Esophagus muscularis mucosa (tissue), 4 donors: ENCODE data around the gene OTUD6A. TPM values are rescaled to one million over a fixed set of nuclear protein-coding genes. Genes with fewer than 3 reads are reported as not detected.
A peak's percentile ranks its signal among the peaks of the same experiment; 100 is the strongest.

Source experiments
- DNase-seq: peaks from one replicate; pipeline ENCODE4 v3.0.0-alpha.2; 2017; ENCODE audit errors: extremely low spot score
- H3K27ac ChIP-seq, 4 donors: fragments of 200-600 bp; sonication (generic); replicated peaks in 1 of 4; 1 replicate in 3 of 4; 2 replicates in 1 of 4; pipeline ENCODE4 v1.5.1; 2016 to 2019; ENCODE audit warnings: mild to moderate bottlenecking in 1 of 4
- H3K27me3 ChIP-seq, 4 donors: fragments of 200-600 bp; sonication (generic); one replicate each; pipeline versions ENCODE4 v1.5.1 to v1.6.0; 2016 to 2019
- H3K36me3 ChIP-seq, 4 donors: fragments of 200-600 bp; sonication (generic); one replicate each; pipeline ENCODE4 v1.5.1; 2016 to 2019
- H3K4me1 ChIP-seq, 4 donors: fragments of 200-600 bp; sonication (generic); one replicate each; pipeline ENCODE4 v1.5.1; 2016 to 2019
- H3K4me3 ChIP-seq, 4 donors: fragments of 200-600 bp; sonication (generic); 1 replicate in 2 of 4; 2 replicates in 2 of 4; pipeline ENCODE4 v1.5.1; 2016 to 2019; ENCODE audit warnings: mild to moderate bottlenecking in 4 of 4, moderate library complexity in 1 of 4
- H3K9me3 ChIP-seq, 4 donors: fragments of 200-600 bp; sonication (generic); 1 replicate in 3 of 4; 2 replicates in 1 of 4; pipeline ENCODE4 v1.5.1; 2016 to 2019
- EP300 ChIP-seq: sonication (generic); formaldehyde crosslinking; IDR thresholded peaks from one replicate; pipeline ENCODE4 v1.6.1; 2017; ENCODE audit warnings: antibody characterized with exemption
- POLR2A ChIP-seq: fragments of 450-650 bp; IDR thresholded peaks from one replicate; pipeline ENCODE4 v1.6.1; 2017; ENCODE audit warnings: antibody characterized with exemption, moderate library complexity, mild to moderate bottlenecking, low read depth
- POLR2AphosphoS5 ChIP-seq, 2 donors: sonication (generic); formaldehyde crosslinking; IDR thresholded peaks; one replicate each; pipeline ENCODE4 v1.6.1; 2017; ENCODE audit warnings: antibody characterized with exemption in 2 of 2
- WGBS: methylation state at CpG from one replicate; pipeline ENCODE4 v1.1.5; 2018; 5-methylcytosine and 5-hydroxymethylcytosine counted together
- intact Hi-C: fragments of 100-400 bp; cut with DNase I; formaldehyde crosslinking; loops from one replicate; pipeline ENCODE4 v1.15.1; 2023
- total RNA-seq, 4 donors: library from RNA; depleted of rRNA; stranded (reverse); fragments of >200 nt; gene quantifications; one replicate each; pipeline versions ENCODE4 v1.1.0 to v1.2.1, GENCODE V29; 2016
- TF ChIP-seq, protein P1 (sequence below), 3 experiments: fragments of 200-600 bp in 2 of 3; fragments of 450-650 bp in 1 of 3; sonication (generic) in 2 of 3; IDR thresholded peaks; one replicate each; pipeline ENCODE4 v1.5.1; 2017 to 2019; ENCODE audit warnings: antibody characterized with exemption in 3 of 3, mild to moderate bottlenecking in 2 of 3, moderate library complexity in 1 of 3

OTUD6A gene
- total RNA-seq, 4 donors from 2014 or later: not detected

DNA sequence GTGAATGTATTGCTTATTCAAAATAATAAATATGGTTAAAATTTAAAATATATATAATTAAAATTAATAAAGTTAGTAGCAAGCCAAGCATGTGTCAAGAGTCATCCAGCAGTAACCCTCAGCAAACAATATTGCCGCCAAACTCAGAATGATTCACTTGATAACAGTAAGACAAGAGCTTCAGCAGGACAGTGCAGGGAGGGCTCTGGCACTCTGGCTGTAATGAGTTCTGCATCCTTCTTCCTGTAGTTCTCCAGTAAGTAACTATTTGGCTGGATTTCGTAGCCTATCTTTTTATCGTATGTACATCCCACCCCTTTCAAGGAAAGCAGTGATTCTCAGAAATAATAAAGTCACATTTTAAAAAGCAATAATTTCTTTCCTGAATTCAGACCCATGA, 17.6 kb downstream of the OTUD6A start:
- H3K27me3 ChIP-seq: no peaks in the 10 kb centered on the region
- WGBS: 71% methylated on average over 3 of the region's 3 CpGs
- no peak for DNase-seq
- H3K27ac ChIP-seq: no peak overlapping the region
- no peaks in the 10 kb centered on the region for H3K9me3 ChIP-seq
- H3K36me3 ChIP-seq: no peaks in the 10 kb centered on the region
- no peaks in the 10 kb centered on the region for H3K4me1 ChIP-seq
- H3K4me3 ChIP-seq: no peak overlapping the region
- TF ChIP-seq POLR2AphosphoS5 (IDR thresholded peaks at IDR 0.05): no peak
- no peak for TF ChIP-seq EP300
- no peak for TF ChIP-seq POLR2A
- TF ChIP-seq, protein P1, sequence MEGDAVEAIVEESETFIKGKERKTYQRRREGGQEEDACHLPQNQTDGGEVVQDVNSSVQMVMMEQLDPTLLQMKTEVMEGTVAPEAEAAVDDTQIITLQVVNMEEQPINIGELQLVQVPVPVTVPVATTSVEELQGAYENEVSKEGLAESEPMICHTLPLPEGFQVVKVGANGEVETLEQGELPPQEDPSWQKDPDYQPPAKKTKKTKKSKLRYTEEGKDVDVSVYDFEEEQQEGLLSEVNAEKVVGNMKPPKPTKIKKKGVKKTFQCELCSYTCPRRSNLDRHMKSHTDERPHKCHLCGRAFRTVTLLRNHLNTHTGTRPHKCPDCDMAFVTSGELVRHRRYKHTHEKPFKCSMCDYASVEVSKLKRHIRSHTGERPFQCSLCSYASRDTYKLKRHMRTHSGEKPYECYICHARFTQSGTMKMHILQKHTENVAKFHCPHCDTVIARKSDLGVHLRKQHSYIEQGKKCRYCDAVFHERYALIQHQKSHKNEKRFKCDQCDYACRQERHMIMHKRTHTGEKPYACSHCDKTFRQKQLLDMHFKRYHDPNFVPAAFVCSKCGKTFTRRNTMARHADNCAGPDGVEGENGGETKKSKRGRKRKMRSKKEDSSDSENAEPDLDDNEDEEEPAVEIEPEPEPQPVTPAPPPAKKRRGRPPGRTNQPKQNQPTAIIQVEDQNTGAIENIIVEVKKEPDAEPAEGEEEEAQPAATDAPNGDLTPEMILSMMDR (IDR thresholded peaks at IDR 0.05): no peak
- intact Hi-C loops: no loop called here

DNA sequence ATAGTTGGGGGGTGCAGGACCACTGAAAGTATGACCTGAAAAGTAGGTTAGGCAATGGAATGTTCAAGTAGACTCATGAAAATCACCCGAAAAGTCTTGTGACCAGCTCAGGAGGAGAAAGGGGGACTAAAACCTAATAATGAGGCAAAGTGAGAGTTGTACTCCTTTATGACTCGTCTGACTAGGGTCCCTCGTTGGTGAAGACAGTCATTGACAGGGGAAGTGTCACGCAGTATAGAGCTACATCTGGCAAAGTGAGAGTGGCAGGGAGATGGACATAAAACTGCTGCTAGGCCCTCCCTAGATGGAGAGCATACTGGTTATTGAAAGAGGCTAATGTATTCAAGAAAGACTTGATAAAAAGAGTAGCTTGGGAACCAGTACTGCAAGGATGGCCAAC, 20.5 kb downstream of the OTUD6A start:
- no peak overlapping the region for H3K27ac ChIP-seq
- 65% methylated on average over 4 of the region's 4 CpGs for WGBS
- H3K9me3 ChIP-seq: no peaks in the 10 kb centered on the region
- no peaks in the 10 kb centered on the region for H3K27me3 ChIP-seq
- peaks cover 0 to 3% (median 3%) of the 10 kb centered on the region in 4 donors for H3K4me1 ChIP-seq
- intact Hi-C loops: no loop called here
- no peaks in the 10 kb centered on the region for H3K36me3 ChIP-seq
- TF ChIP-seq, protein P1 (IDR thresholded peaks at IDR 0.05): no peak
- no peak for TF ChIP-seq EP300
- no peak for TF ChIP-seq POLR2A
- no peak for TF ChIP-seq POLR2AphosphoS5 (IDR thresholded peaks at IDR 0.05)
- no peak overlapping the region for H3K4me3 ChIP-seq
- DNase-seq: no peak

DNA sequence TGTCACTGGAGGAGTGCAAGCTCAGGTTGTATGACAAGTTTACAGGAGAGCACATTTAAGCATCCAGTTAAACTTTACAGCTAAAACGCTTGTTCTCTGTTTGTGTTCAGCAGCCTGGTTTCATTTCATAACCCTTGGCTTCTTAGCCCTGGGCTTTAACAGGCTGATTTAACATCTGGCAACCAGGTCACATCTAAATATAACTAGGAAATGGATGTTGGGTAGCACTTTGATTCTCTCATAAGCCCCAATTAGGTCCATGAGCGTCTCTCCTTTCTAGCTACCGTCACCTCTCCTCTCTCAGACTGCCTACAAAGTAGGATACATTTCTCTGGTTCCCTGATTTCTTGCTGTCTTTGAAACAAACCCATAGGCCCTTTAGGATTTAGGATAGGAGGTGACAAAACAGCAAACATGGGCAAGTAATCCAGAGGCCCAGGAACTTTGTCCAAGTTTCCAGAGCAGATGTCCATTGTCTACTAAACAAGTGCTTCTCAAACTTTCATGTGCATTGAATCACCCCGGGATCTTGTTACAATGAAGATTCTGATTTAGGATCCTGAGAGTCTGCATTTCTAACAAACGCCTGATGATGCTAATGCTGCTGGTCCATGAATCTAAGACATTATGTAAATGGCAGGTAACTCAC, 22.5 kb downstream of the OTUD6A start:
- no peaks in the 10 kb centered on the region for H3K27me3 ChIP-seq
- peaks cover 0 to 8% (median 5%) of the 10 kb centered on the region in 4 donors for H3K4me1 ChIP-seq
- no peak for DNase-seq
- intact Hi-C loops: no loop called here
- 70% methylated on average over 5 of the region's 5 CpGs for WGBS
- no peak overlapping the region for H3K27ac ChIP-seq
- no peaks in the 10 kb centered on the region for H3K36me3 ChIP-seq
- TF ChIP-seq, protein P1 (IDR thresholded peaks at IDR 0.05): no peak
- TF ChIP-seq POLR2A (no peak), EP300 (no peak), POLR2AphosphoS5 (IDR thresholded peaks at IDR 0.05) (no peak)
- H3K4me3 ChIP-seq: no peak overlapping the region
- H3K9me3 ChIP-seq: no peaks in the 10 kb centered on the region

DNA sequence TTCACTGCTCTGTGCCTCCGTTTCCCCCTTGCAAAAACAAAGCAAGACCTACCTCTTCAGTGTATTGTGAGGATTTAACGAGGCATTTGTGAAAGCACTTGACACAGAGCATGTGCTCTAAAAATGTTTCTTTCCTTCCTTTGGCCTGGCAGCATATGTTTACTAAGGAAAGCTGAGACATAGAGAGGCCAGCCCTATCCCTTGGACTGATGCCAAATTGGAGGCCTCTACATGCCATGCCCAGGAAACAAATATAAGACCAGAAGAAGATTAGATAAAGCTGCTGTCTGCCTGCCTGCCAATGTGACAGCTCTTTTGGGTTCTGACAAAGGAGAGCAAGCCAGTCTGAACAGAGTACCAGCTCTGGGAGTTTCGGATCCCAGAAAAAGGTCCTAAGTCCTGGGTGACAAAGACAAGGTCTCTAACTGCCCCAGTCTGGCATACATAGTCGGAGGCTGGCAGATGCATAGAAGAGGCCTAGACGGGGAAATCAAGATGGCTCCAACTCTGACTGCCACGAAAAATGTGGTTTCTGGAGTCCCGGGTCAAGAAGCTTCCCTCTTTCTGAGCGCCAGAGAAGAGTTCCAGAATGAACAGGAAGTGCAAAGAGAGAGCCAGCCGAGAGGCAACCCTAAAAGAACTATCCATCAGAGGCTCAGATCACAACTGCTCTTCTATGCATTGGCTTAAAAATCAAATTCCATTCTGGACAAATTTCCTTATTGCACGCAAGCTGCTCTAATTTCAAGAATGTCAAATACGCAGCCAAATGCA, 25.8 kb downstream of the OTUD6A start:
- Histone ChIP-seq H3K4me1 (peaks cover 0 to 8% (median 5%) of the 10 kb centered on the region in 4 donors), H3K9me3 (no peaks in the 10 kb centered on the region), H3K27ac (peak overlapping the region in 2 of 4 donors; percentile 4 to 5), H3K27me3 (no peaks in the 10 kb centered on the region), H3K4me3 (no peak overlapping the region), H3K36me3 (no peaks in the 10 kb centered on the region)
- DNase-seq: no peak
- intact Hi-C loops: no loop called here
- no peak for TF ChIP-seq EP300
- TF ChIP-seq POLR2A: no peak
- TF ChIP-seq, protein P1 (IDR thresholded peaks at IDR 0.05): no peak
- no peak for TF ChIP-seq POLR2AphosphoS5 (IDR thresholded peaks at IDR 0.05)
- WGBS: 53% methylated on average over 11 of the region's 11 CpGs
